Calu3 (cell line): Measurements from ENCODE around the gene RPP25L. TPM values are rescaled to one million over a fixed set of nuclear protein-coding genes. Genes with fewer than 3 reads are reported as not detected.

Experiments used
- BruUV-seq: library from RNA; stranded (reverse); fragments of 400-500 nt; replicated peaks from 2 replicates; lab custom pipeline; 2021; lab: Mats Ljungman, UMichigan
- CTCF ChIA-PET: fragments of 300-600 bp; sonication (Branson Sonifier 250); formaldehyde crosslinking; loops from one replicate; lab custom pipeline; 2022; ENCODE audit warnings: antibody characterized with exemption; lab: Charles Lee
- DNase-seq: peaks from one replicate; pipeline ENCODE4 v3.0.0; 2022
- H3K27ac Mint-ChIP-seq: one replicate; pipeline ENCODE4 v1.8.0; 2022; ENCODE audit warnings: mixed read lengths; ENCODE audit not compliant: unreplicated experiment
- H3K27me3 Mint-ChIP-seq: one replicate; pipeline ENCODE4 v1.8.0; 2022; ENCODE audit warnings: mixed read lengths; ENCODE audit not compliant: unreplicated experiment
- H3K36me3 Mint-ChIP-seq: one replicate; pipeline ENCODE4 v1.8.0; 2022; ENCODE audit warnings: mild to moderate bottlenecking, moderate library complexity, mixed read lengths; ENCODE audit not compliant: insufficient read depth, unreplicated experiment
- H3K4me1 Mint-ChIP-seq: one replicate; pipeline ENCODE4 v1.8.0; 2022; ENCODE audit warnings: mild to moderate bottlenecking, low read depth, mixed read lengths; ENCODE audit not compliant: unreplicated experiment
- H3K4me3 Mint-ChIP-seq: one replicate; pipeline ENCODE4 v1.8.0; 2022; ENCODE audit warnings: mild to moderate bottlenecking, low read depth, moderate library complexity, mixed read lengths; ENCODE audit not compliant: unreplicated experiment
- H3K9me3 Mint-ChIP-seq: one replicate; pipeline ENCODE4 v1.8.0; 2022; ENCODE audit warnings: low read depth, mixed read lengths; ENCODE audit not compliant: unreplicated experiment
- intact Hi-C: fragments of 100-400 bp; cut with micrococcal nuclease; formaldehyde crosslinking; loops from one replicate; pipeline ENCODE4 v1.10.0; 2022; ENCODE audit not compliant: unreplicated experiment
- total RNA-seq: library from RNA; stranded (reverse); gene quantifications from 2 replicates; pipeline ENCODE4 v1.2.3, GENCODE V29; 2022
- TF ChIP-seq, protein P1 (sequence below): fragments of 200-600 bp; IDR thresholded peaks from one replicate; pipeline ENCODE4 v1.8.0; 2022; ENCODE audit warnings: antibody characterized with exemption; ENCODE audit not compliant: unreplicated experiment

RPP25L gene
- total RNA-seq, 1 experiment from 2014 or later = 17.6 TPM

DNA sequence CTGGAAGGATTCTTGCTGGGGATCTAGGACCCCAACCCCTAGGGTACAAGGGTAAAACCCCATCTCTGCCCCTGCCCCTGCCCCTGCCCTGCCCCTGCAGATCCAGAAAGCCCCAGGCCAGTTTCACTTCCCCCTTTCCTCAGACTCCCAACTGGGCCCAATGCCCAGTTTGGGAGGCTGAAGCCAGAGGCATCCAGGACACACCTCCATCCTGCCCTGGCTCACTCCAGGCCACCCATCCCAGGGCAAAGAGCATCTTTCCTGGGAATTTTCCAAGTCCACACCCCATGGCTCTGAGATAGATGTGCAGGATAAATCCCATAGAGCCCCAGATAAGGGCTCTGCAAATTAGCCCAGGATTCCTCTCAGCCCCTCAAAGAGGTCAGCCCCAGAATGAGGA lies 39.8 kb downstream of the RPP25L start:
- intact Hi-C loops = no loop called here
- Mint-ChIP-seq H3K4me3 (no peak overlapping the region), H3K27me3 (peaks cover 92% of the 10 kb centered on the region), H3K4me1 (no peaks in the 10 kb centered on the region), H3K27ac (no peak overlapping the region), H3K36me3 (peaks cover 5% of the 10 kb centered on the region), H3K9me3 (no peaks in the 10 kb centered on the region)
- DNase-seq = no peak
- no TSS peak for BruUV-seq
- TF ChIP-seq, protein P1, sequence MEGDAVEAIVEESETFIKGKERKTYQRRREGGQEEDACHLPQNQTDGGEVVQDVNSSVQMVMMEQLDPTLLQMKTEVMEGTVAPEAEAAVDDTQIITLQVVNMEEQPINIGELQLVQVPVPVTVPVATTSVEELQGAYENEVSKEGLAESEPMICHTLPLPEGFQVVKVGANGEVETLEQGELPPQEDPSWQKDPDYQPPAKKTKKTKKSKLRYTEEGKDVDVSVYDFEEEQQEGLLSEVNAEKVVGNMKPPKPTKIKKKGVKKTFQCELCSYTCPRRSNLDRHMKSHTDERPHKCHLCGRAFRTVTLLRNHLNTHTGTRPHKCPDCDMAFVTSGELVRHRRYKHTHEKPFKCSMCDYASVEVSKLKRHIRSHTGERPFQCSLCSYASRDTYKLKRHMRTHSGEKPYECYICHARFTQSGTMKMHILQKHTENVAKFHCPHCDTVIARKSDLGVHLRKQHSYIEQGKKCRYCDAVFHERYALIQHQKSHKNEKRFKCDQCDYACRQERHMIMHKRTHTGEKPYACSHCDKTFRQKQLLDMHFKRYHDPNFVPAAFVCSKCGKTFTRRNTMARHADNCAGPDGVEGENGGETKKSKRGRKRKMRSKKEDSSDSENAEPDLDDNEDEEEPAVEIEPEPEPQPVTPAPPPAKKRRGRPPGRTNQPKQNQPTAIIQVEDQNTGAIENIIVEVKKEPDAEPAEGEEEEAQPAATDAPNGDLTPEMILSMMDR = no peak
- CTCF ChIA-PET = no interaction called here

GRCh38 chr9:34571481-34571810 lies 40.5 kb downstream of the RPP25L start:
- no TSS peak for BruUV-seq
- H3K27me3 Mint-ChIP-seq = peaks cover 92% of the 10 kb centered on the region
- H3K36me3 Mint-ChIP-seq = peaks cover 4% of the 10 kb centered on the region
- H3K4me1 Mint-ChIP-seq = no peaks in the 10 kb centered on the region
- no peak for DNase-seq
- TF ChIP-seq, protein P1 = no peak
- no peaks in the 10 kb centered on the region for H3K9me3 Mint-ChIP-seq
- intact Hi-C loops = no loop called here
- CTCF ChIA-PET = no interaction called here
- H3K4me3 Mint-ChIP-seq = no peak overlapping the region
- H3K27ac Mint-ChIP-seq = no peak overlapping the region

DNA sequence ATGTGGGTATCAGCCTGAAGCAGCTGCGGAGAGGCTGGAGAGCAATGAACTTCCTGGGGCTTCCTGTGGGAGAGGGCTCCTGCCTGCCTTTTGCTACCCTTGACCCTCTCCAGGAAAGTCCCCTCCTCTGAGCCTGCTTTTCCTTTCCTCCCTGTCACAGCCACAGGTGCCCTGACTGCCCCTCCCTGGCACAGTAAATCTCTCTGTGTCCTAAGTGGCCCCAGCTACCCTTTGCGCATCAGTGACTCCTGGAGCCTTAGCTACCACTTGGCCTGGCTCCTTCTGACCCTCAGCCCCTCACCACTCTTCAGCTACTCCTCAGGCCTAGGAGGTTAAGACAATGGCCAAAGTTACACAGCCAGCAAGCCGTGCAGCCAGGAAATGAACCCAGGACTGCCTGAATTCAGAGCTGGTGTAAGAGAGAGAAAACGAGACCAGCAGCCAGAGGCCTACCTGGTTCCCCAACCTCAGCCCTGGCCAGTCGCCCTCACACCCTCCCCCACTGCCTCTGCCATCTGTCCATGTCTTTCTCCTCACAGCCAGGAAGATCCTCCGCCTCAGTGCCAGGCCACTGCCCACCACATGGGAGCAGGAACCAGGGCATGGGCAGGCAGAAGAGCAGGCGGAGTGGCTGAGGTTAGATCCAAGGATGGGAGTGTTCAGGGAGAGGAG lies 41.0 kb downstream of the RPP25L start:
- Mint-ChIP-seq H3K27me3 (peaks cover 92% of the 10 kb centered on the region), H3K4me1 (no peaks in the 10 kb centered on the region), H3K4me3 (no peak overlapping the region), H3K27ac (no peak overlapping the region), H3K9me3 (no peaks in the 10 kb centered on the region), H3K36me3 (no peaks in the 10 kb centered on the region)
- BruUV-seq = no TSS peak
- DNase-seq = no peak
- CTCF ChIA-PET = interaction anchor here (0.5 kb wide), 1 partner anchor 1186 kb away, joined by 4 read pairs; no protein-coding TSS in a partner anchor
- TF ChIP-seq, protein P1 = no peak
- intact Hi-C loops = no loop called here

- peaks cover 92% of the 10 kb centered on the region for H3K27me3 Mint-ChIP-seq
- no peaks in the 10 kb centered on the region for H3K9me3 Mint-ChIP-seq
- no TSS peak for BruUV-seq
- intact Hi-C loops = no loop called here
- no peaks in the 10 kb centered on the region for H3K36me3 Mint-ChIP-seq
- DNase-seq = no peak
- CTCF ChIA-PET = interaction anchor here (0.5 kb wide), 1 partner anchor 1187 kb away, joined by 4 read pairs; no protein-coding TSS in a partner anchor
- H3K27ac Mint-ChIP-seq = no peak overlapping the region
- TF ChIP-seq, protein P1 = no peak
- H3K4me3 Mint-ChIP-seq = no peak overlapping the region
- H3K4me1 Mint-ChIP-seq = no peaks in the 10 kb centered on the region
Observed at GRCh38 chr9:34570376-34570775, 41.5 kb downstream of the RPP25L start.
